Endothelial cell of umbilical vein (primary cell): ENCODE data around the gene SQSTM1.

Source experiments
- CTCF ChIP-seq, 2 donors: IDR thresholded peaks; 1 replicate in 1 of 2; 2 replicates in 1 of 2; pipeline ENCODE4 v1.5.1; 2011; ENCODE audit warnings: low read length in 2 of 2, mild to moderate bottlenecking in 2 of 2, moderate library complexity in 2 of 2, control low read depth in 1 of 2, inconsistent platforms in 1 of 2, low read depth in 1 of 2; ENCODE audit not compliant: insufficient read depth in 1 of 2; ENCODE audit errors: extremely low read depth in 1 of 2
- MAX ChIP-seq: IDR thresholded peaks from 2 replicates; pipeline ENCODE4 v1.6.1; 2011; ENCODE audit not compliant: insufficient read depth, insufficient read length
- POLR2AphosphoS5 ChIP-seq: IDR thresholded peaks from 2 replicates; pipeline ENCODE4 v1.6.1; 2012; ENCODE audit warnings: low read depth, mild to moderate bottlenecking, control low read depth, low read length, moderate library complexity; ENCODE audit not compliant: insufficient read depth

GRCh38 chr5:179869101-179869500, 48.4 kb downstream of the SQSTM1 start:
- TF ChIP-seq CTCF (IDR thresholded peaks at IDR 0.05; ENCODE audit: extremely low read depth in 1 of 2, insufficient read depth in 1 of 2, low read depth in 1 of 2, low read length in 2 of 2) (no peak), POLR2AphosphoS5 (no peak), MAX (no peak)
